ENCODE data around the gene TPGS2. TPM values are rescaled to one million over a fixed set of nuclear protein-coding genes. Genes with fewer than 3 reads are reported as not detected.

Gene TPGS2
- total RNA-seq, 1 experiment from 2014 or later: 49.7 TPM

- no peaks in the 10 kb centered on the region for H3K36me3 Mint-ChIP-seq (ENCODE audit: insufficient read depth, unreplicated experiment)
- peaks cover 8% of the 10 kb centered on the region for H3K4me1 Mint-ChIP-seq (ENCODE audit: low read depth, unreplicated experiment)
- POLR2A ChIA-PET: interaction anchor here (0.7 kb wide), 1 partner anchor 118 kb away, joined by 3 read pairs; no protein-coding TSS in a partner anchor
- CTCF ChIA-PET: interaction anchor here (1.4 kb wide), 1 partner anchor 70 kb away, joined by 3 read pairs; no protein-coding TSS in a partner anchor
- peak overlapping the region; percentile 84 for H3K4me3 ChIP-seq (ENCODE audit: low read depth, low read length)
- no peaks in the 10 kb centered on the region for H3K27me3 ChIP-seq (replicated peaks; ENCODE audit: control insufficient read depth, insufficient read depth, low read length)
- no peaks in the 10 kb centered on the region for H3K9me3 ChIP-seq
- H3K9me3 Mint-ChIP-seq (ENCODE audit: unreplicated experiment): no peaks in the 10 kb centered on the region
- TSS peak; percentile 44 for BruUV-seq (replicated peaks)
- no peak for TF ChIP-seq CTCF (IDR thresholded peaks at IDR 0.05; ENCODE audit: insufficient read depth in 1 of 2, low read depth in 1 of 2, low read length in 1 of 2, severe bottlenecking in 1 of 2, unreplicated experiment in 1 of 2)
- H3K4me3 Mint-ChIP-seq (ENCODE audit: unreplicated experiment): peak overlapping the region; percentile 94
- intact Hi-C loops (cut with micrococcal nuclease; ENCODE audit: unreplicated experiment): no loop called here
- no peaks in the 10 kb centered on the region for H3K27me3 Mint-ChIP-seq (ENCODE audit: insufficient read depth, unreplicated experiment)
- H3K4me1 ChIP-seq: no peaks in the 10 kb centered on the region
- H3K27ac Mint-ChIP-seq (ENCODE audit: unreplicated experiment): peak overlapping the region; percentile 57
- no peaks in the 10 kb centered on the region for H3K36me3 ChIP-seq (ENCODE audit: control insufficient read depth, insufficient read depth, low read length)
- DNase-seq: peak in 1 of 2 experiments; percentile 2
Measured at GRCh38 chr18:36829362-36830157, 758 bp upstream of the TPGS2 start.

GRCh38 chr18:36828157-36828629, 609 bp downstream of the TPGS2 start:
- POLR2A ChIA-PET: no interaction called here
- CTCF ChIA-PET: interaction anchor here (0.6 to 1.4 kb wide), 2 partner anchors 24 to 71 kb away, joined by 3 read pairs; no protein-coding TSS in a partner anchor
- Histone ChIP-seq H3K27me3 (replicated peaks; ENCODE audit: control insufficient read depth, insufficient read depth, low read length) (no peaks in the 10 kb centered on the region), H3K4me1 (no peaks in the 10 kb centered on the region), H3K4me3 (ENCODE audit: low read depth, low read length) (peak overlapping the region; percentile 84), H3K36me3 (ENCODE audit: control insufficient read depth, insufficient read depth, low read length) (no peaks in the 10 kb centered on the region), H3K9me3 (no peaks in the 10 kb centered on the region)
- peak overlapping the region; percentile 94 for H3K4me3 Mint-ChIP-seq (ENCODE audit: unreplicated experiment)
- TF ChIP-seq CTCF (IDR thresholded peaks at IDR 0.05; ENCODE audit: insufficient read depth in 1 of 2, low read depth in 1 of 2, low read length in 1 of 2, severe bottlenecking in 1 of 2, unreplicated experiment in 1 of 2): no peak
- peaks cover 8% of the 10 kb centered on the region for H3K4me1 Mint-ChIP-seq (ENCODE audit: low read depth, unreplicated experiment)
- intact Hi-C loops (cut with micrococcal nuclease; ENCODE audit: unreplicated experiment): no loop called here
- peak overlapping the region; percentile 90 for H3K27ac Mint-ChIP-seq (ENCODE audit: unreplicated experiment)
- H3K36me3 Mint-ChIP-seq (ENCODE audit: insufficient read depth, unreplicated experiment): no peaks in the 10 kb centered on the region
- BruUV-seq (replicated peaks): TSS peak; percentile 40
- H3K27me3 Mint-ChIP-seq (ENCODE audit: insufficient read depth, unreplicated experiment): no peaks in the 10 kb centered on the region
- no peaks in the 10 kb centered on the region for H3K9me3 Mint-ChIP-seq (ENCODE audit: unreplicated experiment)
- peak in 1 of 2 experiments; percentile 23 for DNase-seq

GRCh38 chr18:36826556-36826955, 2.2 kb downstream of the TPGS2 start:
- DNase-seq: no peak
- ChIA-PET POLR2A (no interaction called here), CTCF (no interaction called here)
- Mint-ChIP-seq H3K4me3 (ENCODE audit: unreplicated experiment) (no peak overlapping the region), H3K27me3 (ENCODE audit: insufficient read depth, unreplicated experiment) (no peaks in the 10 kb centered on the region), H3K36me3 (ENCODE audit: insufficient read depth, unreplicated experiment) (no peaks in the 10 kb centered on the region), H3K4me1 (ENCODE audit: low read depth, unreplicated experiment) (peaks cover 8% of the 10 kb centered on the region), H3K9me3 (ENCODE audit: unreplicated experiment) (no peaks in the 10 kb centered on the region), H3K27ac (ENCODE audit: unreplicated experiment) (no peak overlapping the region)
- TF ChIP-seq CTCF (IDR thresholded peaks at IDR 0.05; ENCODE audit: insufficient read depth in 1 of 2, low read depth in 1 of 2, low read length in 1 of 2, severe bottlenecking in 1 of 2, unreplicated experiment in 1 of 2): no peak
- Histone ChIP-seq H3K27me3 (replicated peaks; ENCODE audit: control insufficient read depth, insufficient read depth, low read length) (no peaks in the 10 kb centered on the region), H3K4me3 (ENCODE audit: low read depth, low read length) (no peak overlapping the region), H3K9me3 (no peaks in the 10 kb centered on the region), H3K4me1 (no peaks in the 10 kb centered on the region), H3K36me3 (ENCODE audit: control insufficient read depth, insufficient read depth, low read length) (no peaks in the 10 kb centered on the region)
- no TSS peak for BruUV-seq (replicated peaks)
- intact Hi-C loops (cut with micrococcal nuclease; ENCODE audit: unreplicated experiment): no loop called here

All from Caco-2 (cell line).